GM23338 (cell line): ENCODE data around the gene ARHGEF39. TPM values are rescaled to one million over a fixed set of nuclear protein-coding genes. Genes with fewer than 3 reads are reported as not detected.

ENCODE experiments used
- ATAC-seq: fragments of 200-7000 bp; cut with Tn5 transposase; 3 replicates; pipeline ENCODE4 v1.9.1; 2020
- DNase-seq: peaks from one replicate; pipeline ENCODE4 v3.0.0-alpha.2; 2015; ENCODE audit warnings: low spot score
- H2AFZ ChIP-seq: fragments of 200-600 bp; sonication (generic); 2 replicates; pipeline ENCODE4 v1.8.0; 2016; ENCODE audit warnings: antibody characterized with exemption, mild to moderate bottlenecking, moderate library complexity
- H3F3A ChIP-seq: fragments of 200-600 bp; sonication (generic); replicated peaks from 2 replicates; pipeline ENCODE4 v1.8.0; 2017; ENCODE audit warnings: antibody characterized with exemption, mixed run types, low read depth
- H3K27ac ChIP-seq: fragments of 200-600 bp; sonication (generic); 2 replicates; pipeline ENCODE4 v1.6.1; 2016; ENCODE audit warnings: low read depth
- H3K27me3 ChIP-seq: fragments of 200-600 bp; sonication (generic); 2 replicates; pipeline ENCODE4 v1.8.0; 2016; ENCODE audit warnings: mild to moderate bottlenecking, mixed run types, moderate library complexity; ENCODE audit not compliant: insufficient read depth
- H3K36me3 ChIP-seq: fragments of 200-600 bp; sonication (generic); 2 replicates; pipeline ENCODE4 v1.8.0; 2016; ENCODE audit warnings: mild to moderate bottlenecking; ENCODE audit not compliant: insufficient read depth
- H3K4me1 ChIP-seq: fragments of 200-600 bp; sonication (generic); 2 replicates; pipeline ENCODE4 v1.8.0; 2016; ENCODE audit warnings: mild to moderate bottlenecking, moderate library complexity; ENCODE audit not compliant: insufficient read depth
- H3K4me2 ChIP-seq: fragments of 200-600 bp; sonication (generic); 2 replicates; pipeline ENCODE4 v1.7.1; 2017; ENCODE audit warnings: mixed run types
- H3K4me3 ChIP-seq: fragments of 200-600 bp; sonication (generic); 2 replicates; pipeline ENCODE4 v1.6.1; 2016; ENCODE audit warnings: mixed run types
- H3K79me2 ChIP-seq: fragments of 200-600 bp; sonication (generic); replicated peaks from 2 replicates; pipeline ENCODE4 v1.8.0; 2017; ENCODE audit warnings: mild to moderate bottlenecking; ENCODE audit not compliant: insufficient read depth
- H3K9me2 ChIP-seq: fragments of 200-600 bp; sonication (generic); 2 replicates; pipeline ENCODE4 v1.8.0; 2017; ENCODE audit not compliant: insufficient read depth
- H4K20me1 ChIP-seq: fragments of 200-600 bp; sonication (generic); replicated peaks from 2 replicates; pipeline ENCODE4 v1.8.0; 2017; ENCODE audit warnings: mild to moderate bottlenecking; ENCODE audit not compliant: insufficient read depth
- H3K27ac Mint-ChIP-seq: 2 replicates; pipeline ENCODE4 v1.8.0; 2020; ENCODE audit warnings: inconsistent platforms, mild to moderate bottlenecking, moderate library complexity, mixed read lengths
- H3K27me3 Mint-ChIP-seq: 3 replicates; pipeline ENCODE4 v1.8.0; 2022; ENCODE audit warnings: low read depth, mild to moderate bottlenecking, moderate library complexity, mixed read lengths, inconsistent platforms; ENCODE audit not compliant: insufficient read depth, poor library complexity
- H3K36me3 Mint-ChIP-seq: 3 replicates; pipeline ENCODE4 v1.8.0; 2021; ENCODE audit warnings: low read depth, mild to moderate bottlenecking, inconsistent platforms, moderate library complexity, mixed read lengths
- H3K4me1 Mint-ChIP-seq: 3 replicates; pipeline ENCODE4 v1.8.0; 2020; ENCODE audit warnings: mild to moderate bottlenecking, inconsistent platforms, mixed read lengths
- H3K4me3 Mint-ChIP-seq: 3 replicates; pipeline ENCODE4 v1.8.0; 2021; ENCODE audit warnings: moderate library complexity, mild to moderate bottlenecking, inconsistent platforms, mixed read lengths
- H3K9me3 Mint-ChIP-seq: 3 replicates; pipeline ENCODE4 v1.8.0; 2020; ENCODE audit warnings: moderate library complexity, mild to moderate bottlenecking, inconsistent platforms, mixed read lengths
- CREB1 ChIP-seq: fragments of 250-450 bp; sonication (Bioruptor Pico); IDR thresholded peaks from 2 replicates; pipeline ENCODE4 v1.5.0; 2020; ENCODE audit warnings: low read depth, mild to moderate bottlenecking, moderate library complexity
- CTCF ChIP-seq, 2 experiments: fragments of 200-600 bp in 1 of 2; sonication (generic) in 1 of 2; conservative IDR thresholded peaks; 2 replicates each; pipeline versions ENCODE4 v1.5.1 to v1.6.1; 2016 to 2017; ENCODE audit warnings: antibody characterized with exemption in 2 of 2, low read depth in 2 of 2, mild to moderate bottlenecking in 2 of 2, moderate library complexity in 1 of 2
- ETS1 ChIP-seq: IDR thresholded peaks from 2 replicates; pipeline ENCODE4 v1.6.1; 2016; ENCODE audit warnings: antibody characterized with exemption
- EZH2 ChIP-seq: fragments of 200-600 bp; sonication (generic); IDR thresholded peaks from one replicate; pipeline ENCODE4 v1.8.0; 2017; ENCODE audit warnings: antibody characterized with exemption, mild to moderate bottlenecking, low read depth; ENCODE audit not compliant: unreplicated experiment
- JUNB ChIP-seq: IDR thresholded peaks from one replicate; pipeline ENCODE4 v1.6.1; 2016; ENCODE audit warnings: antibody characterized with exemption; ENCODE audit not compliant: unreplicated experiment
- NANOG ChIP-seq: IDR thresholded peaks from 2 replicates; pipeline ENCODE4 v1.6.1; 2016; ENCODE audit warnings: antibody characterized with exemption, borderline replicate concordance
- ZNF114 ChIP-seq: fragments of 250-450 bp; sonication (Bioruptor Pico); IDR thresholded peaks from 2 replicates; pipeline ENCODE4 v1.5.0; 2020; ENCODE audit warnings: mild to moderate bottlenecking, moderate library complexity
- ZNF331 ChIP-seq: fragments of 250-450 bp; sonication (Bioruptor Pico); IDR thresholded peaks from 2 replicates; pipeline ENCODE4 v1.5.0; 2020; ENCODE audit warnings: low read depth, mild to moderate bottlenecking, moderate library complexity
- ZNF462 ChIP-seq: fragments of 250-450 bp; sonication (Bioruptor Pico); IDR thresholded peaks from 2 replicates; pipeline ENCODE4 v1.5.0; 2020; ENCODE audit warnings: mild to moderate bottlenecking, moderate library complexity
- polyA plus RNA-seq: library from polyadenylated mRNA; unstranded; fragments of >200 nt; fragmentation: Nextera tagmentation; extraction: Ambion mirVana; gene quantifications from 2 replicates; pipeline ENCODE4 v1.2.1, GENCODE V29; 2016
- total RNA-seq: library from RNA; depleted of rRNA; stranded (reverse); fragments of >200 nt; shearing (Covaris generic); gene quantifications from 2 replicates; pipeline ENCODE4 v1.2.3, GENCODE V29; 2014

The ARHGEF39 gene
- total and polyA plus RNA-seq, 2 experiments from 2014 or later, result 16.8 to 31.0 TPM

- Histone ChIP-seq H3K4me1 (no peaks in the 10 kb centered on the region), H3K36me3 (peaks cover 26% of the 10 kb centered on the region; the same call in 1 of the 2 replicates), H3K79me2 (no peaks in the 10 kb centered on the region), H4K20me1 (no peaks in the 10 kb centered on the region), H3K27me3 (no peaks in the 10 kb centered on the region), H3K27ac (no peak overlapping the region), H3K4me2 (no peak overlapping the region), H2AFZ (no peak overlapping the region), H3K9me2 (no peaks in the 10 kb centered on the region), H3F3A (peaks cover 6% of the 10 kb centered on the region), H3K4me3 (no peak overlapping the region)
- H3K9me3 Mint-ChIP-seq, result no peaks in the 10 kb centered on the region; the same call in 1 of the 3 replicates
- TF ChIP-seq CTCF (conservative IDR thresholded peaks at IDR 0.05; ENCODE audit: low read depth in 2 of 2), result peak; percentile 78 to 85
- TF ChIP-seq ZNF114 (CRISPR knock-in tag), result no peak
- TF ChIP-seq NANOG, result no peak
- TF ChIP-seq ETS1, result no peak
- TF ChIP-seq JUNB, result no peak
- TF ChIP-seq CREB1 (CRISPR knock-in tag), result no peak
- ATAC-seq (peak; percentile 96), DNase-seq (peak; percentile 89)
- peaks cover 5% of the 10 kb centered on the region for H3K4me1 Mint-ChIP-seq
- peaks cover 5% of the 10 kb centered on the region for H3K27me3 Mint-ChIP-seq
- H3K27ac Mint-ChIP-seq, result no peak overlapping the region
- H3K36me3 Mint-ChIP-seq, result no peaks in the 10 kb centered on the region; the same call in none of the 3 replicates
- no peak overlapping the region for H3K4me3 Mint-ChIP-seq
Measured at GRCh38 chr9:35696520-35697215, 31.7 kb upstream of the ARHGEF39 start.

GRCh38 chr9:35695943-35696401 lies 31.0 kb upstream of the ARHGEF39 start:
- Mint-ChIP-seq H3K4me3 (no peak overlapping the region), H3K36me3 (peaks cover 3% of the 10 kb centered on the region), H3K27me3 (peaks cover 5% of the 10 kb centered on the region), H3K4me1 (peaks cover 9% of the 10 kb centered on the region), H3K27ac (no peak overlapping the region), H3K9me3 (no peaks in the 10 kb centered on the region; the same call in 1 of the 3 replicates)
- Histone ChIP-seq H3K4me2 (no peak overlapping the region), H3K79me2 (no peaks in the 10 kb centered on the region), H3K4me1 (no peaks in the 10 kb centered on the region), H3K27ac (no peak overlapping the region), H2AFZ (no peak overlapping the region), H4K20me1 (no peaks in the 10 kb centered on the region), H3F3A (peaks cover 6% of the 10 kb centered on the region), H3K27me3 (no peaks in the 10 kb centered on the region), H3K4me3 (no peak overlapping the region), H3K9me2 (no peaks in the 10 kb centered on the region), H3K36me3 (peaks cover 19% of the 10 kb centered on the region; the same call in 1 of the 2 replicates)
- ATAC-seq (no peak), DNase-seq (no peak)
- no peak for TF ChIP-seq ZNF331
- no peak for TF ChIP-seq EZH2
- no peak for TF ChIP-seq CTCF (conservative IDR thresholded peaks at IDR 0.05; ENCODE audit: low read depth in 2 of 2)
- no peak for TF ChIP-seq ZNF462 (CRISPR knock-in tag)
- no peak for TF ChIP-seq JUNB
